HG02623 (cell line): ENCODE measurements around the gene LINGO3.
"Not testable (repeated sequence)": the region's sequence is repeated elsewhere in the genome, so short reads cannot be mapped to it uniquely, and the experiment has no call there.

Experiments
- ATAC-seq: cut with Tn5 transposase; IDR thresholded peaks from one replicate; pipeline ENCODE4 v1.9.1; 2021; ENCODE audit warnings: moderate library complexity; ENCODE audit not compliant: unreplicated experiment

LINGO3 gene, protein sequence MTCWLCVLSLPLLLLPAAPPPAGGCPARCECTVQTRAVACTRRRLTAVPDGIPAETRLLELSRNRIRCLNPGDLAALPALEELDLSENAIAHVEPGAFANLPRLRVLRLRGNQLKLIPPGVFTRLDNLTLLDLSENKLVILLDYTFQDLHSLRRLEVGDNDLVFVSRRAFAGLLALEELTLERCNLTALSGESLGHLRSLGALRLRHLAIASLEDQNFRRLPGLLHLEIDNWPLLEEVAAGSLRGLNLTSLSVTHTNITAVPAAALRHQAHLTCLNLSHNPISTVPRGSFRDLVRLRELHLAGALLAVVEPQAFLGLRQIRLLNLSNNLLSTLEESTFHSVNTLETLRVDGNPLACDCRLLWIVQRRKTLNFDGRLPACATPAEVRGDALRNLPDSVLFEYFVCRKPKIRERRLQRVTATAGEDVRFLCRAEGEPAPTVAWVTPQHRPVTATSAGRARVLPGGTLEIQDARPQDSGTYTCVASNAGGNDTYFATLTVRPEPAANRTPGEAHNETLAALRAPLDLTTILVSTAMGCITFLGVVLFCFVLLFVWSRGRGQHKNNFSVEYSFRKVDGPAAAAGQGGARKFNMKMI

DNA sequence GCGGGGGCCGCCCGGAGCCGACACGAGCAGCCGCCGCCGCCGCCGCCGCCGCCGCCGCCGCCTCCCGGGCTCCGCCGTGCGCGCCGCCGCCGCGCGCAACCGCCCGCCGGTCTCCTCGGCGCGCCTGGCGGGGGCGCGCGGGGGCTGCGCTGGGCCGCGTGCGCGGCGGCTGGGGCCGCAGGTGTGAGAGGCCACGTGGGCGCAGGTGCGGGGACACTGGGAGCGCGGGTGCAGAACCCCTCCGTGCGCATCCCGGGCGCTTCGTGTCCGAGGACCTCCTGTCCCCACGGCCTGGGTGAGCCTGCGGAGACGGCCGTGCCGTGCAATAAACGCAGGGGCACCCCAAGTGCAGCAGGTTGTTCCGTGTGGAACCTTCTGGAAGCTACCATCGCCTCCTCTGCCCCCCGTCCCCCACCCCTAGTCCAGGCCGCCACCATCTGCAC lies at the start of gene LINGO3:
Gene LINGO3, minus strand, starts transcription at position 41 of the 443 bp plus-strand sequence. CDS start 16,378 bp downstream, outside the sequence.
- ATAC-seq = no peak

DNA sequence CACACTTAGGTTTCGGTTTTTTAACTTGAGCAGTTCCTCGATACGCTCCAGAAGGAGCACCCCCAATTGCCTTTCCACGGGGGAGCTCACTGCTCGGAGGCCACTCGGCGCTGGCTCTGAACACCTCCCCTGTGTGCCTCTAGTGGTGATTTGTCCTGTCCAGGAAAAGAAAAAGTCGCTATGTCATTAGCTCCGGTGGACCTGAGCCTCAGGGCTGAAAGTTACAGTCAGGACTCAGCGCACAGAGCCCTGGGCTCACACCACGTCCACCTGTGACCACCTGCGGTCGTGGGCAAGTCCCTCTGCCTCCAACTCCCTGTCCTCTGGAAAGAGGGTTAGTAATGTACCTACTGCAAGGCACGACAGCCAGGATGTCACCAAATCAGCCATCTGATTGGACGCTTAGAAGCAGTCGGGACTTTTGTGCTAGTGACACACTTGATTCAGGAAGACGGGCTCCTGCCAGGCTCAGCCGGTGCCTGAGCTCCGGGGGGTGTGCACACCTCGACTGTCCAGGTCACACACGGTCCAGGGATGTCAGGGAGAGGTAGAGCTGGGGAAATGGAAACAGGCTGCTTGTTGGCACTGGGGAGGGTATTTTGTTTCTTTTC lies 48.2 kb upstream of the LINGO3 start:
- no peak for ATAC-seq

DNA sequence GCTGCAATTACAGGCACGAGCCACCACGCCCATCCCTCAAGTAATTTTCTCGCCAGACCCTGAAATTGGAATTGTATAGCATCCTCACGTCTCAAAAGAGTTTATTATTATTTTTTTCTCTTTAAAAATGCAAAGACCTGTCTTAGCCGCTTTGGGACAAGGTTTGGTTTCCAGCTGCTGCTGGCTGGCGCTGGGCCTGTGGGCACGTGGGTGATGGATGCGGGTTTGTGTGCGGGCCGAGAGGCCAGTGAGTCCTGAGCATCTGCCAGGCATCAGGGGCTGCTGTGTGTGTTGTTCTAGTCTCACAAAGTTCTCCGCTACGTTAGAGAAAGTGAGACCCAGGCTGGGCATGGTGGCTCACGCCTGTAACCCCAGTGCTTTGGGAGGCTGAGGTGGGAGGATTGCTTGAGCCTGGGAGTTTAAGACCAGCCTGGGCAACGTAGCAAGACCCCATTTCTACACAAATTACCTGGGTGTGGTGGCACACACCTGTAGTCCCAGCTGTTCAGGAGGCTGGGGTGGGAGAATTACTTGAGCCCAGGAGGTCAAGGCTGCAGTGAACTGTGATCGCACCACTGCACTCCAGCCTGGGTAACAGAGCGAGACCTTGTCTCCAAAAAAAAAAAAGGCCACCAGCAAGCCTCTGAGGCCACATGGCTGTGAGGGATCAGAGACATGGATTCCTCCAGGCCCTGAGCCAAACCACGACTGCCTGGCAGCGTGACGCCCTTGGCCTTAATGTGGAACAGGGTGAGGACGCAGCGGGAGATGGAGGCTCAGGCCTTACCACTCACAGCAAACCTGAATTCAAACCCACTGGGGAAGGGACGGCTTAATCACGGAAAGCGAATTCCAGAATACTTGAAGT lies 47.4 kb upstream of the LINGO3 start:
- ATAC-seq = no peak

DNA sequence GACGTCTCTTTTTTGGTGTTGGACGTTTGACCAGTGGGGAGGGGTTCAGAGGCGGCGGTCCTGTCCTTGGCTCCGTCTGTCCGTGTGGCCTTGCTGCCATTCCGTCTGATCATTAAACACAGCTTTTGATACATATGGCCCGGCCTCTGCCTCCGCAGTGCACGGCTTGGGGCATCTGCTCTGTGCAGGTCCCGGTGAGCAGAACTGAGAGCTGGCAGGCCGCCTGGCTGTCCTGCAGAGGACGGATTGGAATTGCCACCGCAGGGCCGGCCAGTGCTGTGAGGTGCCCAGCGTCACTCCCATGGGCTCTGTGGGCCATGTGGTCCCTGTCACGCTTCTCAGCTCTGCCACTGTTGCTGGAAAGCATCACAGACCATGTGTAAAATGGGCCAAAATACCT lies 46.7 kb upstream of the LINGO3 start:
- no peak for ATAC-seq

DNA sequence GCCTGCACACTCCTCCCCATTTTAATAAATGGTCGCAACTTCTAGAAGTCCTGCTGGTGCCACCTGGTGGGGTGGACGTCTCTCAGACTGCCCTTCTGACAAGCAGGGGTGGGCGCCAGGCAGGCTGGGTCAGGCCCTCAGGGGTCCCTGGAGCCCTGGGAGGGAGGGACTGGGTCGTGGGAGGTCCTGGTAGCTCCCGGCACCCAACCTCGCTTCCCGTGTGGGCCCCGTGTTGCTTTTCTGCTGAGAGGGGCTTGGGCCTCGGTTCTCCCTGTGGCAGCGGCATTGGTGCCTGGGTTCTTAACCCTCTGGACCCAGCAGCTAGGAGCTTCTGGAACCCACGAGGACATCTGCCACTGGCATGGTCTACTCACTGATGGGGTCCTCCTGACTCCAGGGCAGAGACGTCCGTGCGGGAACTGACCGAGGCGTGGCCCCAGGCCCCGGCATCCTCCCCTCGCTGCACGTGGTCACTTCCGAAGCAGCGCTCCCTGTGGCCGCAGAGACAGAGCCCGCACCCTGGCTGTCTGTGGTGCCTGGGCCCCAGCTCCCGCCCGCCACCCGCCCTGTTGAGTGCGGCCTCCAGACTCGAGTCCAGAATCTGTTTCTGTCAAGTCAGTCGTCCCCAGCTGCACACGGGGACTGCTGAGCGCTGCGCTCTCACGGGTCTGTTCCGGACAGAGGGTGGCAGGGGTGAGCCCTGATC lies 46.1 kb upstream of the LINGO3 start:
- no peak for ATAC-seq

DNA sequence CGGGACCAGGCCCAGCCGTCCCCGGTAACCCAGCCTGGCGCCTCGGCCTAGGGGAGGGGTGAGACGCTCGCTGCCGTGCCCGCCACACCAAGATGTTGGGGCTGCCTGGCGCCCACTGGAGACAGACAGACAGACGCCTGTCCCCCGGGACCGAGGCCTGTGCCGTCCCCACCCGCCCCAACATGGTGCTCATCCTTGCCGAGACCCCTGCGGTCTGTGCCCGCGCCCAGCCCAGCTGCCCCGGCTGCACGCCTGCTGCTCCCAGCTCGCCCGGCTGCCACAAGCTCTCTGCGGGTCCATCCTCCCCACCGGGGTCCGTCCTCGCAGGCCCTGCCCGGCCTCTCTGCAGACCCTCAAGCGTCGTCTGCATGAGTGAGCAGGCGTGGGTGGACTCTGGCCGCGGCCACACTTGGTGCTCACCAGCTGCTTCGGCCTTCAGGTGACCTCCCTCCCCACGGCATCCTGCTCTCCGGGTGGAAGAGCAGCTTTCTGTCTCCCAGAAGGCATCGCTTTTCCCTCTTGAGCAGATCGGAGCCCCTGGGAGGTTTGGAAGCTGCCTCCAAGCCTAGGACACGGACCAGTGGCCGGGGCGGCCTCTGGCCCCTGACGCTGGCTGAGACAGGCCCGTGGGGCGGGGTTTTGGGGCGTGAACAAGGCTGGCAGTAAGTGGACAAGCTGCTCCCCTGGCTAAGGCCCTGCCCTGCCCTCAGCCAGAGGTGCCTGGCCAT lies 45.4 kb upstream of the LINGO3 start:
- no peak for ATAC-seq

DNA sequence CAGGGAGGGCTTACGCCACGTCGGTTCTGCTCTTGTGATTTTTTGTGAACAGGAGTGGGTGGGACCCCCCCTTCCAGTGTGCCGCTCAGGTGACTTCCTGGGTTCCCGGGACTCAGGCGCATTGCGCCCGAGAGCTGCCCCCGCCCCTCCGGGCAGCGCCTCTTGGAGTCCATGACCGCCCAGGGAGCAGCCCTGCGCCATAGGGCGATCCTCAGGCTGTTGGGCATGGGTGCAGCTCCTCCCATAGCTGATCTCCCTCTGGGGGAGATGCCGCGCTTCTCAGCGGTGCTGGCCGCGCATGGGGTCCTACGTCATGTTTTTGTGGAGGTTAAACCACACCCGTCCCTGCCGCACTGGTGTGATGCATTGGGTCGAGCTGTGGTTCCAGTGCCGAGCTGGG lies 44.2 kb upstream of the LINGO3 start:
- no peak for ATAC-seq

DNA sequence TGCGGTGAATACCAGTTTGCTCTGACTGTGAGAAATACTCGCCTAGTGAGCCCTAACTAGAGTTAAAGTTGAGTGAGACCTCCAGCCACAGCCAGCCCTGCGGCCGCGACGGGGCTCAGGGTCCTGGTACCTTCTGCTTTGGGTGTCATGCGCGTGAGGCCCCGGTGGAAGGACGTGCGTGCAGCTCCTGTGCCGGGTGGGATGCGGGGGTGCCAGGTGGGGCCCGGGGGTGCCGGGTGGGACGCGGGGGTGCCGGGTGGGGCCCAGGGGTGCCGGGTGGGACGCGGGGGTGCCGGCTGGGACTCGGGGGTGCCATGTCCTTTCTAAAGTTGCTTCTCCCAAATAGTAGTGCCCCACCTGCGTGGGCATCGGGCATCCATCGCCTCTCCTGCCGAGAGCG lies 43.6 kb upstream of the LINGO3 start:
- no peak for ATAC-seq

DNA sequence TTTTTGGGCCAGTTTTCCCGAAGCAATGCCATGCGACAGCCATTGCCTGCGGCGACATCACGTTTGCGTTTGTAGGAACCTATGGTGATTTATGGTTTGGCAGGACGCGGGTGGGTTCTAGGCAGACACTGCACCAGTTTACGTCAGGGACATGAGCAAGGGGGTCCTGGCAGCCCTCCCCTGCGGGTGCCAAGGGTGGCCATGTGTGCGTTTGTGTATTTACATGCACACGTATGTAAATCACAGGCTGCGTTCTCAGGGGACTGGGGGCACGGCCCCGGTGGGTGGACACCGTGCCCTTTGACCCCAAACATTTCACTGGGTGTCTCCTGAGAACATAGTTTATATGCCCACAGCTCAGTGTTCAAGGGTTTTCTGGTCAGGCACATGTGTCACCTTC lies 42.7 kb upstream of the LINGO3 start:
- no peak for ATAC-seq

DNA sequence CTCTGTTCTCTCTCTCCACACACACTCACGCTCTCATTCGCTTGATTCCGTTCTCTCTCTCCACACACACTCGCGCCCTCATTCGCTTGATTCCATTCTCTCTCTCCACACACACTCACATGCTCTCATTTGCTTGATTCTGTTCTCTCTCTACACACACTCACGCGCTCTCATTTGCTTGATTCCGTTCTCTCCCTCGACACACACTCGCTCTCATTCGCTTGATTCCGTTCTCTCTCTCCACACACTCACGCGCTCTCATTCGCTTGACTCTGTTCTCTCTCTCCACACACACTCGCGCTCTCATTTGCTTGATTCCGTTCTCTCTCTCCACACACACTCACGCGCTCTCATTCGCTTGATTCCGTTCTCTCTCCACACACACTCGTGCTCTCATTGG lies 41.9 kb upstream of the LINGO3 start:
- ATAC-seq = not testable (repeated sequence)

DNA sequence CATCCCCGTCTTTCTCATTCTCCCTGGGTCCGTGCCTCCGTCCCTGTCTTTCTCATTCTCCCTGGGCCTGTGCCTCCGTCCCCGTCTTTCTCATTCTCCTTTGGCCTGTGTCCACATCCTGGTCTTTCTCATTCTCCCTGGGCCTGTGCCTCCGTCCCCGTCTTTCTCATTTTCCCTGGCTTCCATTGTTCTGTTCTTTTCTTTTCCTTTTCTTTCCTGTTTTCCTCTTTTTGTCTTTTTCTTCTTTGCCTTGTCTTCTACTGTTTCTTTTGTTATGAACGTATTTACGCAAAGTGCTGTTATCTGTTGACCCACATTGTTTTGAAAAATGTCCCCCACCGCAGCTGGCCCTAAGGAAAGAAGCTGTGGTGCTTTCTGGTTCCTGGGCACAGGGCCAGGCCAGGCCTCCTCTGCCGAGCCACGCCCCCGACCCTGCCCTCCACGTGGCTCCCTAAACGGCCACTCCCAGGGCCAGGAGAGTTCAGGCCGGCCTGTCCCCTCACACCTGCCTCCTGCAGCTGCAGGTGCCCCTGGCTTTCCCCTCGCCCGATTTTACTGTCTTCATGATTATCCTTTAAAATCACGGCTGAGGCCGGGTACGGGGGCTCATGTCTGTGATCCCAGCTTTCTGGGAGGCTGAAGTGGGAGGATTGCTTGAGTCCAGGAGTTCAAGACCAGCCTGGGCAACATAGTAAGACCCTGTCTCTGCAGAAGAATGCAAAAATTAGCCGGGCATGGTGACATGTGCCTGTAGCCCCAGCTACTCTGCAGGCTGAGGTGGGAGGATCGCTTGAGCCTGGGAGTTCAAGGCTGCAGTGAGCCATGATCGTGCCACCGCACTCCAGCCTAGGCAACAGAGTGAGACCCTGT lies 38.1 kb upstream of the LINGO3 start:
- ATAC-seq = no peak

DNA sequence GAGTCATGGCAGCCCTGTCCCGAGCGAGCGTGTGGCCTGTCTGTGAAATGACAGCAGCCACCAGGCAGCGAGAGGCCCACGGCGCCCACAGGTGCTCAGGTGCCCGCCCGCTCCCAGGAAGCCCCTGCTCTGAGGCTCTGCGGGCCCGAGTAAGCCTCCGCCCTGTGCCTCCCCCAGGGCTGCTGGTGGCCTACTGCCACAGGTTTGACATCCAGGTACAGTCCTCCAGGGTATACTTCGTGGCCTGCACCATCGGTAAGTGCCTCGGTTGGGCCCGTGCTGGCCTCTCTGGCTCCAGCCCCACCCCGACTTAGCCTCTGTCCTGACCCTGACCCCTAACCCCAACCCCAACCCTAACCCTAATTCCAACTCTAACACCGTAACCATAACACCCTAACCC lies 37.1 kb upstream of the LINGO3 start:
- ATAC-seq = no peak

DNA sequence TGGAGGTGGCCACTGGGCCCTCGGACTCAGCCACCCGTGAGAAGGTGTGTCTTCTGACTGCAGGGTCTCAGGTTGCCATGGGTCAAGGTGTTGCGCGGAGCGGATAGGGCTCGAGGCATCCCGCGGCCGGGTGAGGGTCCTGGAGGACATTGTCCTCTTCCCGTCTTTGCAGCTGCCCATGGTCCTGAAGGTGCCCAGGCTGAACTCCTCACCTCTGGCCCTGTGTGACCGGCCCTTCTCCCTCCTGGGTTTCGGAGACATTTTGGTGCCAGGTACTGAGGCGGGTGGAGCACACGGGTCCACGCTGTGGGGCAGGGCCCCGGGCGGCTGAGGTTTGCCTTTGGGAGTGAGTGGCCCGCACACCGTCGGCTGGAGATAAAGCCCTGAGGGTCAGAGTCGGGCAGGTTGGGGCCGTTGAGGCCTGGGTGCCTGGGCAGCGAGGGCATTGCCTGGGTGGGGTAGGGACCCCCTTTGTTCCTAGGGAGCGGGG lies 36.5 kb upstream of the LINGO3 start:
- no peak for ATAC-seq

DNA sequence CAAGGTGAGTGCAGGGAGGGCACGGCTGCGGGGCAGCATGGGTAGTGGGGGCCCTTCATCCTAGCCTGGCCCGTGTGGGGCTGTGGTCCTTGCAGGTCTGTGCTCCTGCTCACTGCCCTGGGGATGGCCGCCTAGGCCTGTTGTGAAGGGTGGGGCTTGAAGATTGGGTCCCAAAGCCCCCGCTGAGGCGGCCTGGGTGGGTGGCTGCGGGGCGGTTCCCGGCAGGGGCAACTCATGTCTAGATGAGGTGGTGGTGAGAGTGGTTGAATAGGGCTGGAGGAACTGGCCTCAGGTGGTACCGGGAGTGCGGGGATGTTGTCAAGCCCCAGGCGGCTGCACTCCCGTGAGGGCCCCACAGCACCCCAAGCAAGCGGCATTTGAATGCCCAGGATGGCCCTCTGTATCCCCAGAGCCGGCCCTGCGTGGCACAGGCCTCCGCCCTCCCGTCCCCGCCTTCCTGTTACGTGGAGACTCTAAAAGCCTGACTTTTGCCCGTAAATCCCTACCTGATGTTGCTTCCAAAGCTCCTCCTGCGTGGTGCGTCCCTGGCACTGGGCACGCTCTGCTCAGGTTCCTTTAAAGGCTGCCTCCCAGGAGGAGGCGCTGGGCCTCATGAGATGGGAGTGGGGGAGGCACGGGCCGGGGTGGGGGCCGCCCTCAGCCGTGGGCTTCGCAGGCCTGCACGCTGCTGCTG lies 35.5 kb upstream of the LINGO3 start:
- ATAC-seq = no peak

DNA sequence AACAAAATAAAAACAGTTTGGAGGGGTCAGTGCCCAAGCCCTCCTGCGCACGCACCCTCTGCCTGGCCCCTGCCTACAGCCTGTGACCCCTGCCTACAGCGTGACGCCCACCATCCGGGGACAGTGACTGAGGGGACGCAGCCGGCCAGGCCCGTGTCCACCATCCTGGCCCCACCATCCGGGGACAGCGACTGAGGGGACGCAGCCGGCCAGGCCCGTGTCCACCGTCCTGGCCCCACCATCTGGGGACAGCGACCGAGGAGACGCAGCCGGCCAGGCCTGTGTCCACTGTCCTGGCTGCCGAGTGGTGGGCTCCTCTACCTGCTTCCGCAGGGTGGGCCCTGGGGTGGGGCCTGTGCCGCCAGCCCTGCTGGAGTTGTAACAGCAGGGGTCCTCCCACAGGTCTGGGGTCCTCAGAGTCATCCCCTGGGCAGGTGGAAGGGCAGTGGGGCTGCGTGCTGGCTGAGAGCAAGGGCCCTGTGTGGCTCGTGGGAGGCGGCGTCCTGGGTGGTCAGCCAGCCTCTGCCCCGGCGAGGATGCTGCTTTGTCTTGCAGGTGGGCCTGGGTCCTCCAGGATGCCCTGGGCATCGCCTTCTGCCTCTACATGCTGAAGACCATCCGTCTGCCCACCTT lies 34.8 kb upstream of the LINGO3 start:
- no peak for ATAC-seq

DNA sequence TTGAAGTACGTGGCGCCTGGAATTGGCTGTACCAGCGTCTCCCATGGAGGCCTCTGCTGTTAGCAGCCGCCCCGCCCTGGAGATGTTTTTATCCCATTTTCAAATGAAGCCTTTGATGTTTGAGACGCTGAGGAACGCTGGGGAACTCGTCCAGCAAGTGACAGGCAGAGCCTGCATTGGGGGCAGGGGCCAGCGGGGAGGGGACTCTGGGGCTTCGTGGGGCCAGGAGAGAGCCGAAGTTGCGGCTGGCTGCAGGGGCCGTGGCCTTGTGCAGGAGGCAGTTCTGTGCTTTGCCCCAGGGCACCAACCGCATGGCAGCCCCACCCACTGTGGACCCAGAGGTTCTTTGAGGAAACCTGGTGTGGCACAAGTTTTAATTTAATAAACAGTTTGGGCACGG lies 34.0 kb upstream of the LINGO3 start:
- no peak for ATAC-seq

DNA sequence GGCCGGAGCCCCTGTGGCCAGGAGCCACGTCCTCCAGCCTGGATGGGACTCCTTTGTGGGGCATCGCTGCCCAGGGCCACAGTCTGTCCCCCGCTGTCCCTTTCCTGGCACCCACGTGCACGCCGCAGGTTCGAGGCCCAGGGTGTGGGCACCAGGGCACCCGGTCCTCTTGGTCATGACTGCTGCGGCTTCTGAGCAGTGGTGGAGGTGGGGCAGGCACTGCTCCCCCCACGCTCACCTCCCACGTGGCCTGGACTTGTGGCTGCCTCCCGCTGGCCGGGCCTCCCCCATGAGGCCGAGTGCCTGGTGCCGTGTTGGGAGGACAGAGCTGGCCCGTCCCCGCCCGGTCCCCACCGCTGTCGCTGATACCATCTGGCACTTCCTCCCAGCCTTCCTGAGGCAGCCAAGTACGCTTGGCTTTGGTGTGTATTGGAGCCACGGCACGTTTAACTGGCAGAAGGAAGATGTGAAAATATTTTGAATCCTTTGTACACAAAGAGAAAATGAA lies 33.3 kb upstream of the LINGO3 start:
- no peak for ATAC-seq
